HEK293T (cell line): ENCODE results near the gene SIGLEC1.

Experiments
- CTBP1 ChIP-seq: fragments of 450-650 bp; IDR thresholded peaks from 2 replicates; pipeline ENCODE4 v1.6.1; 2016; ENCODE audit warnings: borderline replicate concordance
- FOXK2 ChIP-seq: fragments of 450-650 bp; IDR thresholded peaks from 2 replicates; pipeline ENCODE4 v1.6.1; 2016; ENCODE audit warnings: mild to moderate bottlenecking
- FOXM1 ChIP-seq: fragments of 450-650 bp; IDR thresholded peaks from 2 replicates; pipeline ENCODE4 v1.6.1; 2017; ENCODE audit warnings: mild to moderate bottlenecking, borderline replicate concordance
- L3MBTL2 ChIP-seq: fragments of 450-650 bp; conservative IDR thresholded peaks from 2 replicates; pipeline ENCODE4 v1.6.1; 2016; ENCODE audit warnings: mild to moderate bottlenecking
- SP1 ChIP-seq: fragments of 450-650 bp; IDR thresholded peaks from 2 replicates; pipeline ENCODE4 v1.6.1; 2017

DNA sequence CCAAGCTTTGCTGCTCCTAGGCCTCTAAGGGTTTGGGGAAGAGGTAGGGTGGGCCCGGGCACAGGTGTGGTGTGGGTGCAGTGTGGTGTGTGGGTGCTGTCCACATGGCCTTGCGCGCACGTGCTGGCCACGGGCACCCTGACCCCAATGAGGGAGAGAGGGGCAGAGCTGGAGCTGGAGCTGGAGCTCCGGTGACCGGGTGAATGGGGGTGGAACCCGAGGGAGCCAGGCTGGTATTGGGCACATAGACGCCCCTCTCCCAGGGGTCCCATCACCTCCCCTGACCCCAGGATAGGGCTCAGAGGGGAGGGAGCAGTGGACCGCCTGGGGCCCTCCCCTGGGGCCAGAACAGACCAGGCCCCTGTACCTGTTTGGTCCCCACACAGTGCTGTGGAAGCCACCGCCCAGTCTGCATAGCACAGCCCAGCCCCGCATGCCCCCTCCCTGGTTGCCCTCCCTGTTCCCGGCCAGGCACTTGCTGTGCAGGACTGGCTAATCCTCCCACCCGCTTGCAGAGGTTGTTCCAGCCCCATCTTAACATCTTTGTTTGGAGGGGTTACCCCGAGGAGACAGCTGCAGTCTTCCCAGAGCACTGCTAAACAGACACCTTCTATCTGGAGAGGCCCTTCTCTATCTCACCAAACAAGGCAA, 31.6 kb downstream of the SIGLEC1 start:
- TF ChIP-seq SP1: no peak
- no peak for TF ChIP-seq FOXM1
- no peak for TF ChIP-seq CTBP1
- TF ChIP-seq FOXK2: no peak
- TF ChIP-seq L3MBTL2: no peak
